Loucy (cell line): ENCODE data around the gene TBC1D3B.
"Not testable (repeated sequence)": the region's sequence is repeated elsewhere in the genome, so short reads cannot be mapped to it uniquely, and the experiment has no call there.

ENCODE experiments used
- H2AFZ ChIP-seq: fragments of 200-600 bp; sonication (generic); 2 replicates; pipeline ENCODE4 v1.6.0; 2016; ENCODE audit warnings: antibody characterized with exemption, mild to moderate bottlenecking, low read length, moderate library complexity
- H3F3A ChIP-seq: fragments of 200-600 bp; 2 replicates; pipeline ENCODE4 v1.6.0; 2016; ENCODE audit warnings: antibody characterized with exemption, low read depth, mild to moderate bottlenecking
- H3K27me3 ChIP-seq: fragments of 200-600 bp; sonication (generic); 2 replicates; pipeline ENCODE4 v1.6.1; 2014; ENCODE audit warnings: low read length, mild to moderate bottlenecking; ENCODE audit not compliant: insufficient read depth, poor library complexity, severe bottlenecking
- H3K36me3 ChIP-seq: fragments of 200-600 bp; sonication (generic); 2 replicates; pipeline ENCODE4 v1.6.1; 2016; ENCODE audit warnings: low read length; ENCODE audit not compliant: insufficient read depth
- H3K4me1 ChIP-seq: fragments of 200-600 bp; sonication (generic); 2 replicates; pipeline ENCODE4 v1.5.1; 2014; ENCODE audit warnings: low read length, mild to moderate bottlenecking; ENCODE audit not compliant: insufficient read depth, poor library complexity, severe bottlenecking
- H3K4me2 ChIP-seq: fragments of 200-600 bp; sonication (generic); 2 replicates; pipeline ENCODE4 v1.6.0; 2014; ENCODE audit warnings: antibody characterized with exemption, low read length, low read depth, mild to moderate bottlenecking; ENCODE audit not compliant: poor library complexity, severe bottlenecking
- H3K4me3 ChIP-seq: fragments of 200-600 bp; sonication (generic); 2 replicates; pipeline ENCODE4 v1.5.1; 2014; ENCODE audit warnings: low read length, mild to moderate bottlenecking, mixed read lengths; ENCODE audit not compliant: poor library complexity, severe bottlenecking
- H3K79me2 ChIP-seq: fragments of 200-600 bp; sonication (generic); 2 replicates; pipeline ENCODE4 v1.6.1; 2014; ENCODE audit warnings: low read length; ENCODE audit not compliant: insufficient read depth
- H3K9ac ChIP-seq: fragments of 200-600 bp; sonication (generic); 2 replicates; pipeline ENCODE4 v1.6.0; 2014; ENCODE audit warnings: mild to moderate bottlenecking, low read depth, low read length, moderate library complexity; ENCODE audit not compliant: poor library complexity, severe bottlenecking
- H3K9me2 ChIP-seq: fragments of 200-600 bp; sonication (generic); replicated peaks from 2 replicates; pipeline ENCODE4 v1.6.1; 2016; ENCODE audit warnings: low read depth, low read length, mixed read lengths
- H3K9me3 ChIP-seq: fragments of 200-600 bp; sonication (generic); 2 replicates; pipeline ENCODE4 v1.6.1; 2014; ENCODE audit warnings: mild to moderate bottlenecking, antibody characterized with exemption, low read length, low read depth; ENCODE audit not compliant: insufficient read depth
- H4K20me1 ChIP-seq: fragments of 200-600 bp; sonication (generic); 2 replicates; pipeline ENCODE4 v1.6.0; 2014; ENCODE audit warnings: antibody characterized with exemption, low read length, mild to moderate bottlenecking; ENCODE audit not compliant: insufficient read depth, poor library complexity, severe bottlenecking
- EZH2phosphoT487 ChIP-seq: fragments of 200-600 bp; IDR thresholded peaks from 2 replicates; pipeline ENCODE4 v1.6.1; 2018; ENCODE audit warnings: antibody characterized with exemption, mild to moderate bottlenecking, moderate library complexity, borderline replicate concordance
- TF ChIP-seq, protein P1 (sequence below): fragments of 200-600 bp; sonication (generic); conservative IDR thresholded peaks from 2 replicates; pipeline ENCODE4 v1.5.1; 2014; ENCODE audit warnings: mild to moderate bottlenecking, antibody characterized with exemption, low read length

The TBC1D3B gene

DNA sequence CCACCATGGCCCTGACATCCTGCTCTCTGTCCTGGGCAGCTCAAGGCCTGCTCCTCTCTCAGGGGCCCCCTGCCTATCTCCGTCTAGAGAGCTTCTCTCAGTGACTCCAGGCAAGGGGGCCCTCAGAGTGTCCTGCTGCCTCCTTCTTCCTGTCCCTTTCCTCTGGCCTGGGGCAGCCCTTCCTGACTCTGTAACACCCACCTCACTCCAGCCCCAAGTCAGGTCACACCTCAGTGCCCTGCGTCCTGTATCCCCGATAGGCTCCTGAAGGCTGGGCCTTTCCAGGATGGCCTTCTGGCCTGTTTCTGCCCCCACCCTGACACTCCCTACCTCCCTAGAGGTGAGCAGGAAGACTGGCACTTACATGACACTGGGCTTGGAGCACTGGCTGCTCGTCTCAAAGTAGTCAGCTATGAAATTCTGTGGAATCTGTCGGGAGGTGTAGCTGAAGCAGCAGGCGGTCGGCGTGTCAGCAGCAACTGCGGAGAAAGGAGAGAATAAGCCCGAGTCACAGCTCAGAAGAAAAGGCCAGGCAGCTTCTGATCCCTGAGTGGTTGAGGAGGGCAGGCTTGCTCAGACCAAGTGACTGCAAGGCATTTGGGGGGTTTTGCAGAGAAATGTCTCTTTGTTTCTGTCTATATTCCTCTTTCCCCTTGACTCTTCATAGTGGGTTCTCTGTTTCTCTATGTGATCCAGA, 19.1 kb upstream of the TBC1D3B start:
- Histone ChIP-seq H3K9ac (no peak overlapping the region), H3K9me2 (no peaks in the 10 kb centered on the region), H3F3A (no peaks in the 10 kb centered on the region), H4K20me1 (no peaks in the 10 kb centered on the region), H3K4me1 (peaks cover 20% of the 10 kb centered on the region), H3K4me3 (no peak overlapping the region), H3K27me3 (no peaks in the 10 kb centered on the region), H2AFZ (no peak overlapping the region), H3K36me3 (no peaks in the 10 kb centered on the region), H3K9me3 (no peaks in the 10 kb centered on the region), H3K79me2 (no peaks in the 10 kb centered on the region), H3K4me2 (no peak overlapping the region)
- TF ChIP-seq, protein P1, sequence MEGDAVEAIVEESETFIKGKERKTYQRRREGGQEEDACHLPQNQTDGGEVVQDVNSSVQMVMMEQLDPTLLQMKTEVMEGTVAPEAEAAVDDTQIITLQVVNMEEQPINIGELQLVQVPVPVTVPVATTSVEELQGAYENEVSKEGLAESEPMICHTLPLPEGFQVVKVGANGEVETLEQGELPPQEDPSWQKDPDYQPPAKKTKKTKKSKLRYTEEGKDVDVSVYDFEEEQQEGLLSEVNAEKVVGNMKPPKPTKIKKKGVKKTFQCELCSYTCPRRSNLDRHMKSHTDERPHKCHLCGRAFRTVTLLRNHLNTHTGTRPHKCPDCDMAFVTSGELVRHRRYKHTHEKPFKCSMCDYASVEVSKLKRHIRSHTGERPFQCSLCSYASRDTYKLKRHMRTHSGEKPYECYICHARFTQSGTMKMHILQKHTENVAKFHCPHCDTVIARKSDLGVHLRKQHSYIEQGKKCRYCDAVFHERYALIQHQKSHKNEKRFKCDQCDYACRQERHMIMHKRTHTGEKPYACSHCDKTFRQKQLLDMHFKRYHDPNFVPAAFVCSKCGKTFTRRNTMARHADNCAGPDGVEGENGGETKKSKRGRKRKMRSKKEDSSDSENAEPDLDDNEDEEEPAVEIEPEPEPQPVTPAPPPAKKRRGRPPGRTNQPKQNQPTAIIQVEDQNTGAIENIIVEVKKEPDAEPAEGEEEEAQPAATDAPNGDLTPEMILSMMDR: no peak
- TF ChIP-seq EZH2phosphoT487: no peak

GRCh38 chr17:36194832-36195433, 18.5 kb upstream of the TBC1D3B start:
- not testable (repeated sequence) for H3K4me3 ChIP-seq, H3K9me2 ChIP-seq, H3K27me3 ChIP-seq, H3K9ac ChIP-seq, H3K4me2 ChIP-seq, H4K20me1 ChIP-seq, H2AFZ ChIP-seq, H3F3A ChIP-seq, H3K79me2 ChIP-seq, H3K9me3 ChIP-seq, H3K36me3 ChIP-seq
- H3K4me1 ChIP-seq: peaks cover 20% of the 10 kb centered on the region

DNA sequence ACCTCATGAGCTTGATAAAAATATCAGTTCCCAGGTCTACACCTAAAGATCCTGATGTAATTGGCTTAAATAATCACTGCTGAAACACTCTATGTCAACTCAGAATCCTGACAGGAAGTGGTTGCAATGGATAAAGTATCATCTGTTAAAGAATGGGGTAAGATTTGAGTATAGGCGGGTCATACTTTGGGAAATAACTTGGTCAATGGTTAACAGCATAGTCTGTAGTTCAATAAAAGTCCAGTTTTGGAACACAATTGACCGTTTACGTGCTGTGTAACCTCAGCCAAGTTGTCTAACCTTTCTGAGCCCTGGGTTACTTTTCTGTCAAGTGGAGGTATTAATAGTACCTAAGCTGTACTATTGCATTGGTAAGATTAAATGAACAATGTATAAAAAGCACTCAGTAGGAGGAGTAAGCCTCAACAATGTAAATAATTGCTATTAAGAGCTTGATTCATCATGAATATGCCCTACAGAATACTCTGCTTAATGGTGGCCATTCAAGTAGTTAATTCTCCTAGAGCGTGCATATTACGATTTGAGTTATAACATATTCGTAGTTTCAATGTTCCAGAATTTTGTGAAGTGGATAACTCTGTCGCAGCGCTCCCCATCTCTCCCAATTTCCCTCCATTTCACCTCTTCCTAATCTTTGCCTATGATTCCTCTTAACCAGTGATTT, 17.9 kb upstream of the TBC1D3B start:
- H3K79me2 ChIP-seq, H3K4me2 ChIP-seq, H2AFZ ChIP-seq, H3K27me3 ChIP-seq, H3K9me3 ChIP-seq, H3F3A ChIP-seq, H4K20me1 ChIP-seq, H3K36me3 ChIP-seq, H3K9ac ChIP-seq, H3K4me3 ChIP-seq, H3K9me2 ChIP-seq: not testable (repeated sequence)
- peaks cover 20% of the 10 kb centered on the region for H3K4me1 ChIP-seq

DNA sequence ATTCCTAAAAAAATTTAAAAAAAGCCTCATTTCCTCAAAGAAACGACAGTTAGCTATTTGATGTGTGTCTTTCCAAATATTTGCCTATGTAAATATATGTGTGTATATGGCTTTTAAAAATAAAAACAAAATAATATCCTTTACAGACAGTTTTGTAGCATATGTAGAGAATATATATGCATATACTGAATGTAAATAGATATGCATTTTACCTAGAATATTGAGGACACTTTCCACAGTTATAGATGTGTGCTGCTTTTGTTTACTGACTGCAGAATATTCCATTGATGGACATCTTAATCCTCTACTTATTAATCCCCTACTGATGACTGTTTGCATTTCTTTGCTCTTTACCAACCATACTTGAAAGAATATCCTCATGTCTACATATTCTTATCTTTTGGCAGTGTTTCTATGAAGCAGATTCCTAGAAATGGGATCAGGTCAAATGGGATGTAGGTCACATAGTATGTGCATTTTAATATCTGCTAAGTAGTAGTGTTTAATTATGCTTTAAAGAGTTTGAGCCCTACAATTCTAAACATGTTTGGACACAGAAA, 16.9 kb upstream of the TBC1D3B start:
- Histone ChIP-seq H3K9me2 (no peaks in the 10 kb centered on the region), H3K9me3 (no peaks in the 10 kb centered on the region), H3K4me2 (no peak overlapping the region), H3F3A (no peaks in the 10 kb centered on the region), H3K79me2 (no peaks in the 10 kb centered on the region), H2AFZ (no peak overlapping the region), H3K27me3 (no peaks in the 10 kb centered on the region), H3K4me3 (no peak overlapping the region), H4K20me1 (no peaks in the 10 kb centered on the region), H3K4me1 (peaks cover 25% of the 10 kb centered on the region), H3K36me3 (no peaks in the 10 kb centered on the region), H3K9ac (no peak overlapping the region)
- no peak for TF ChIP-seq EZH2phosphoT487
- TF ChIP-seq, protein P1: no peak

- H3K9ac ChIP-seq, H2AFZ ChIP-seq, H3K4me2 ChIP-seq, H3K9me2 ChIP-seq, H3K36me3 ChIP-seq, H3K79me2 ChIP-seq, H4K20me1 ChIP-seq, H3K9me3 ChIP-seq, H3K4me3 ChIP-seq, H3F3A ChIP-seq, H3K27me3 ChIP-seq: not testable (repeated sequence)
- peaks cover 19% of the 10 kb centered on the region for H3K4me1 ChIP-seq
Observed at GRCh38 chr17:36190549-36191330, 14.3 kb upstream of the TBC1D3B start.
